HG02763 (cell line): ENCODE results near the gene BEND4.
A peak's percentile ranks its signal among the peaks of the same experiment; 100 is the strongest.
"Not testable (repeated sequence)": the region's sequence is repeated elsewhere in the genome, so short reads cannot be mapped to it uniquely, and the experiment has no call there.

ENCODE experiments used
- ATAC-seq: cut with Tn5 transposase; IDR thresholded peaks from one replicate; pipeline ENCODE4 v1.9.1; 2021; ENCODE audit warnings: mild to moderate bottlenecking, moderate library complexity; ENCODE audit not compliant: unreplicated experiment

Gene BEND4

DNA sequence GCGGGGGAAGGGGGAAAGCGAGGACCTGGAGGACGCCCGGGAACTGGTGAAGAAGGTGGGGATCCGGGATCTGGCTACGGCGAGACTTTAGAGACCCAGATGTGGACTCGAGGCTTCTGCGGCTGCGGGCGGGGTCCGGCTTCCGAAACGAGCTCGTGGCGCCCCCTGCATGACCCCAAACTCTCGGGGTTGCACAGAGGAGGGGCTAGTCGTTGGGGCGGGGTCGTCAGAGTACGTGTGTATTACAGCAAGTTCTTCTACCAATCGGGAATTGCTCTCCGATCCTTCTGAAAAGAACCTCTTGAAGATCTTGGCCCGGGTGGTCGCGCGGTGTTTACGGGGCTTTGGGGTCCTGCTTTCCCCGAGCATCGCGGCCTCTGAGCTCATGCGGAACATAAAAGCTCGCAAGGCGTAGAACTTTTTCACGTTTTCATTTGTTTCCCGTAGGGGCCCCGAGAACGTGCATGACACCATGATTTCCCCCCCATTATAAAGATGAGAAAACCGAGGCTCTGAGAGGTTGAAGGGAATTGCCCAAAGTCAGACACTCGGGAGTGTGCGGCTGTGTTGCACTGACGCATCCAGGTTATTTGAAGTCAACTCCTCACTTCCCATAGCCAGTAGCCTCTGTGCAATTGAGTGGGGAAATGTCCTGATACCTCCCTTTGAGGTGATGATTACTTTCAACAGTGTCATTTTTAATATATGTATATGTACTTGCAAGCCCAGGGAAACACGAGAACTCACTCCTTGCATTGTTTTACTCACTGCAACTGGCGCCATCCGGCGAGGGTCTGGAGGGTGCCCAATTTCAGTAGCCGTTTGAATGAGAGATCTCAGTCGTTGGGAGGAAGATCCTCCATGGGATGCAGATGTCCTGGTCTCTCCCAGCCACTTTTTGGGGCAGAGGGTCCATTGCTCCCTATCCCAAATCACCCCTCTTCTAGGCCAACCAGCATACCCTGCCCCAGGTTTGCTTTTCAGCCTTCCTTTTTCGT is at the start of gene BEND4:
Gene BEND4 (minus strand): TSS at position 149 of the 998 bp plus-strand sequence. CDS start 512 bp downstream, outside the sequence.
- ATAC-seq: peak; percentile 11

- no peak for ATAC-seq
These were observed 44.9 kb upstream of the BEND4 start for GRCh38 chr4:42197341-42197740.

GRCh38 chr4:42172921-42173320 is 20.5 kb upstream of the BEND4 start:
- no peak for ATAC-seq

GRCh38 chr4:42172128-42172790 is 19.8 kb upstream of the BEND4 start:
- no peak for ATAC-seq

- ATAC-seq: peak; percentile 100
These were observed 15.3 kb upstream of the BEND4 start for GRCh38 chr4:42167709-42168108.

DNA sequence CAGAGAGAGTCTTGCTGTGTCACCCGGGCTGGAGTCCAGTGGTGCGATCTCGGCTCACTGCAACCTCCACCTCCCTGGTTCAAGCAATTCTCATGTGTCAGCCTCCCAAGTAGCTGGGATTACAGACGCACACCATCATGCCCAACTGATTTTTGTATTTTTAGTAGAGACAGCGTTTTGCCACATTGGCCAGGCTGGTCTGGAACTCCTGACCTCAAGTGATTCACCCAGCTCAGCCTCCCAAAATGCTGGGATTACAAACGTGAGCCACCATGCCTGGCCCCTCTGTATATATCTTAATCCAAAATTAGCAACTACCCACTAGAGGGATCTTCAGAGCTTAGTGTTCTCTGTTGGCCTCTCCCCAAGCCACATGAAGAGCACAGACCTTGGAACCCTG is 13.7 kb upstream of the BEND4 start:
- not testable (repeated sequence) for ATAC-seq

- no peak for ATAC-seq
These were observed 7.0 kb upstream of the BEND4 start for GRCh38 chr4:42159271-42160001.

GRCh38 chr4:42151568-42152506 is 618 bp downstream of the BEND4 start:
- peak; percentile 63 for ATAC-seq

GRCh38 chr4:42150653-42151567 is 1.5 kb downstream of the BEND4 start:
- ATAC-seq: peak; percentile 30

- no peak for ATAC-seq
These were observed 3.5 kb downstream of the BEND4 start for GRCh38 chr4:42149004-42149403.

GRCh38 chr4:42148425-42148824 is 4.0 kb downstream of the BEND4 start:
- no peak for ATAC-seq

DNA sequence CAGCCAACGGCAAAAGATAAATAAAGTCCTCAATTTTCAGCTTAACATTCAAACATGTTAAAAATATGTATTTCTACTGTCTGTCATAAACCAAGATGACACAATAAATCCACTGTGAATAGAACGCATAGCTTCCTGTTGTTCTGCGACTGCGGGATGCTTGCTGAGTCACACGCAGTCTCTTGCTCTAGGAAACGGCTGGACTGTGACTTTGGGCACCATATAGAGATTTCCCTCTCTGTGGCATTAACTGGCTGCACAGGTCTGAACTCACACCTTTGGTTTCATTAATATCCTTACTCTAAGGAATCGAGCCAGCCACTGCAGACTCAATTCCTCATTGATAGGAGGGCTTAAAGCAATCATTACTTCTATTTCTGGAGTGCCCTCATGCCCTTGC is 8.4 kb downstream of the BEND4 start:
- ATAC-seq: no peak

- no peak for ATAC-seq
These were observed 9.9 kb downstream of the BEND4 start for GRCh38 chr4:42142591-42142990.

GRCh38 chr4:42136371-42136770 is 16.1 kb downstream of the BEND4 start:
- no peak for ATAC-seq

- ATAC-seq: no peak
These were observed 19.4 kb downstream of the BEND4 start for GRCh38 chr4:42133006-42133405.

- no peak for ATAC-seq
These were observed 20.4 kb downstream of the BEND4 start for GRCh38 chr4:42132099-42132498.

DNA sequence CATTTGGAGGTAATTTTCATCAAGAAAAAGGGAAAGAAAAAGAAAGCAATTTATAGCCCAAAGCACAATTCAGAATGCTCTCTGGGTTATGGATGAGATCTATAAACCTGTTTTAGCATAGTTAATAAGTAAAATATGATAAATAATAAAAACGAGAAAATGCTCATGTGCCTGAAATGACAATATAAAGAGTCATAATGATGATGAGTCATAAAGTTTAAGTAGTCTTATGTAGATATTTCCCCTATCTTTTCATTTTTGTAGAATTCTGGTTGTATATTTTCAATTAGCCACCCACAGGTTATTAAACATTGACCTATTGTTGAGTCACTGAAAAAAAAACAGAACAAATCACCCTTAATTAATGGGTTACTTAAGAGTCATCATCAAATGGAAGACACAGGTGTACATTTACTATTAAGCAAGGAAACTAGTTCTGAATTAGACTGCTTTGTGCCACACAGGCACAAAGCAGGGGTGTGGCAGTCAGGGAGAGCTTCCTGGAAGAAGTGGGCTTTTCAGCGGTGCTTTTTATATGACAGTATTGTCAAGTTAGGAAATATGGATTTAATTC is 29.3 kb downstream of the BEND4 start:
- no peak for ATAC-seq

GRCh38 chr4:42122237-42122636 is 30.2 kb downstream of the BEND4 start:
- ATAC-seq: no peak

DNA sequence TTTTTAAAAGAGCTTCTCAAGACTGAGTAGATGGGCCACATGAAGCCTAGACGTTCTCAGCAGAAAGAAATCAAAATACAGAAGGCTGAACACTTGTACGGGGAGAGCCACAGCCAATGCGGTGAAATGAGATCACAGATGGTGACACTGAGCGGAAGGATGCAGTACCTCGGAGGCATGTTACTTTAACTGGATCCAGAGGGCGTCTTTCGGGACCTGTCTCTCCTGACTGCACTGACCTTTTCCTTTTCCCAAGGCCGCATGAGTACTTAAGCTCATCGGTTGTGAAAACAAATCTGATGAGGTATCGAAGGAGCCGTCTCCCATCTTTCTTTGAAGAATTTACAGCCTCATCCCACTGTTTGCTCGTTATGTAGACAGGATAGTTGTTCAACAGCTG is 32.6 kb downstream of the BEND4 start:
- no peak for ATAC-seq
